Raji (cell line): Measurements from ENCODE around the gene EPN3.

ENCODE experiments used
- POLR2A ChIP-seq: IDR thresholded peaks from 2 replicates; pipeline ENCODE4 v1.6.1; 2011; ENCODE audit warnings: low read depth, low read length, control low read depth; ENCODE audit not compliant: insufficient read depth

The EPN3 gene

DNA sequence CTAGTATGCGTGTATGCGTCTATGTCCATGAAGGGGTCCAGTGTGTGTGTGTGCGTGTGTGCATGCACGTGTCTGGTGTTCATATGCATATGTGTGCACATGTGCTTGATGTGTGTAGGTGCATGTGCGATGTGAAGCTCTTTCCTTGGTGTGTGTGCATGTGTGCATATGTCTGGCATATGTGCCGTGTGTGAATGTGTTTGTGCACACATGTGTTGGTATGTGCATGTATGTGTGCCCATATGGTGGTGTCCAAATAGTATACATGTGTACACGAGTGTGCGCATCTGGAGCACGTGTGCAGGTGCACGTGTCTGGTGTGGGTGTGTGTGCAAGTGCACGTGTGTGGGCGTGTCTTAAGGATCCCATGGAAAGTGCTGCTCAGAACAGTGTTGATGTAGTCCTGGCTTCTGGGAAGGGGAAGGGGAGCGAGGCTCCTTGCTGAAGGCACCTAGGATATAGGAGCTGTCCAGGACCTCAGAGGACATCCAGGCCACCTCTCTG lies 45.0 kb downstream of the EPN3 start:
- no peak for TF ChIP-seq POLR2A

GRCh38 chr17:50578173-50578572 lies 45.6 kb downstream of the EPN3 start:
- no peak for TF ChIP-seq POLR2A

- no peak for TF ChIP-seq POLR2A
These were observed 46.9 kb downstream of the EPN3 start for GRCh38 chr17:50579399-50579798.

- TF ChIP-seq POLR2A: no peak
These were observed 48.1 kb downstream of the EPN3 start for GRCh38 chr17:50580646-50581045.

- TF ChIP-seq POLR2A: no peak
These were observed 48.8 kb downstream of the EPN3 start for GRCh38 chr17:50581316-50581715.

DNA sequence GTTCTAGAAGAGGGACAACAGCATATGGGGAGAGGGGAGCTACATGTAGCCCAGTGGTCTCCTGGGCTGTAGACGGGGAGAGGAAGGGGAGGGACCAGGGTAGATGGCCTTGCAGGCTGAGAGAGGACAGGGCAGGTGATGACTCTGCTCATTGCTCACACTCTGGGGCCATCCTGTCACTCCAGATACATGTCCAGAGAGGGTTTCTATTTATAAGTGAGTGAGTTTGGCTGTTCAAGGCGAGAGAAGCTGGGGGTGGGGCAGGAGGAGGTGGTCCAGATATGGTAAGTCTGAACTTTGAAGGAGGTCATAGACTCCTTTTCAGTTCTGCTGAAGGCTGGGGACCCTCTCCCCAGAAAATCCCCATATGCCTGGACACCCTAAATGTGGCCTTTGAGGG lies 50.2 kb downstream of the EPN3 start:
- no peak for TF ChIP-seq POLR2A

DNA sequence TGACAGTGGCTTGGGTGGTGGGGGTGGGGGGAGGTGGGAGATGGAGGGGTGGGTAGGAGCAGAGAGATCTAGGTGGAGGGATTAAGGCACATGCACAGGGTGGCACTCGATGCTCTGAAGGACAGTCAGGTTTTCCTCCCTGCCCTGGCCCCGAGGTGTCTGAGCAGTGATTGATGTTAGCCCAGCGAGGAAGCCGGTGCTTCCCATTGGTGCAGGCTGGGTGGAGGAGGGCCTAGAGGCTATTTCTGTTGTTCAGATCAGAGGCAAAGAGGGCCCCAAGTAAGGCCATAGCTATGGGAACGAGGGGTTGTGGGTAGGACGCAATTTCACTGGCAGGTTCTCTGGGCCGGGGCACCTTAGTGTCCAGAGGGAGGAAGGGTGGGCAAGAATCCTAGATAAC lies 51.1 kb downstream of the EPN3 start:
- no peak for TF ChIP-seq POLR2A

DNA sequence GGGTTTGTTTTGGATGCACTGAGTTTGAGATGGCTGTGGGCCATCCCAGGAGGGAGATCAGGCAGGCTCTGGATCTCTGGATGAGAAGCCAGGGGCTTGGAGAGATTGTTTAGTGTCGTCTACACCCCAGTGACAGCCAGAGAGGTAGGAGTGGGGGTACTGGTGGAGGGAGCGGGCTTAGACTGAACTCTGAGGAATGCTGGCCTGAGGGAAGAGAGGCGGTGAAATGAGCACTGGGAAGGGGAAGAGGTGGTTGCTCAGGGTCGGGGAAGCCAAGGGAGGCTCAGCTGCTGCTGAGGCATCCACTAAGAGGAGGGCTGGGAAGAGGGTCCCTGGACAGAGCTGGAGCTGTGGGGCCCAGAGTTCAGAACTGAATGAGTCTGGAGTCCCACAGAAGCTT lies 51.6 kb downstream of the EPN3 start:
- no peak for TF ChIP-seq POLR2A

- TF ChIP-seq POLR2A: no peak
These were observed 52.2 kb downstream of the EPN3 start for GRCh38 chr17:50584749-50585148.

- no peak for TF ChIP-seq POLR2A
These were observed 52.8 kb downstream of the EPN3 start for GRCh38 chr17:50585346-50585745.

DNA sequence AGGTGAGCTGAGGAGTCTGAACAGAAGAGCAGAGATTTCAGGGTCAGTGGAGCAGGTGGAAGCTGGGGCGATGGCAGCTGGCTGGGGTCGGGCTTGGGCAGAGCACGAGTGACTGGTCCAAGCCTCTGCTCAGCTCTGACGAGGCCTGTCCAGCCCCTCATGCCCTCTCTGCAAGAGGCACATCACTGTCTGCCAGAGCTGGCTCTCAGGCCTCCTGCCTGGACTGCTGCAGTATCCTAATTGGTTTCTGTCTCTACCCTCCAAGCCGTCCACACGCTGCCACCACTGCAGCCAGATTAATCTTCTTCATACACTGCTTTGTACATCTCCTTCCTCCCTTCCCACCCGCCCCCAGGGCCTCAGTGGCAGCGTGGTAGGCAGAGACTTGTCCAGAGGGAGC lies 53.4 kb downstream of the EPN3 start:
- TF ChIP-seq POLR2A: no peak

GRCh38 chr17:50586421-50587247 lies 54.1 kb downstream of the EPN3 start:
- TF ChIP-seq POLR2A: no peak

DNA sequence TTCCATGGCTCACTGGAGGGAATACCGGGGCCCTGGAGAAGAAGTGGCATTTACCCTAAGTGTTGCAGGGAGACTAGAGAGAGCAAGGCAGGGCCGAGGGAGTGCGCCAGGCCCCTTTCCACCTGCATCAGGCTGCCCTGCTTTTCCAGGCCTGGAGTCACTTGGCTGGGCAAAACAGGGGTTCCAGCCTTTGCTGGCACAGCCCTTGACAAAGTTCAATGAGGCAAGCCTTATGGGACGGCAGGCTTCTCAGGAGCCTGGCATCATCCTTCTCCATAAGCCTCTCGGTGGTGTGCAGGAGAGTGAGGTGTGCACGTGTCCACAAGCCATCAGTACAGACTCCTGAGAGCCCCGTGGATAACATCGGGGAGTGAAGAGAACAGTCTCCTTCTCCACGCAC lies 55.0 kb downstream of the EPN3 start:
- TF ChIP-seq POLR2A: no peak

GRCh38 chr17:50588391-50589049 lies 56.0 kb downstream of the EPN3 start:
- no peak for TF ChIP-seq POLR2A

GRCh38 chr17:50589095-50589705 lies 56.7 kb downstream of the EPN3 start:
- no peak for TF ChIP-seq POLR2A
